Stomach (tissue), 9 donors: Measurements from ENCODE around the gene PRR12. TPM values are rescaled to one million over a fixed set of nuclear protein-coding genes. Genes with fewer than 3 reads are reported as not detected.
"Not testable (repeated sequence)": the region's sequence is repeated elsewhere in the genome, so short reads cannot be mapped to it uniquely, and the experiment has no call there.

Source experiments
- DNase-seq, 2 donors: peaks; one replicate each; pipeline versions ENCODE4 v3.0.0 to v3.0.0-alpha.2; 2013 to 2019
- H3K27ac ChIP-seq, 5 donors: fragments of 200-600 bp in 4 of 5; sonication (generic) in 4 of 5; one replicate each; pipeline ENCODE4 v1.5.1; 2013 to 2019; ENCODE audit warnings: mild to moderate bottlenecking in 1 of 5, moderate library complexity in 1 of 5
- H3K27me3 ChIP-seq, 3 donors: fragments of 200-600 bp; sonication (generic); one replicate each; pipeline ENCODE4 v1.5.1; 2017 to 2019; ENCODE audit warnings: mixed run types in 1 of 3
- H3K36me3 ChIP-seq, 4 donors: fragments of 200-600 bp; sonication (generic); 1 replicate in 3 of 4; 2 replicates in 1 of 4; pipeline ENCODE4 v1.5.1; 2016 to 2019
- H3K4me1 ChIP-seq, 4 donors: fragments of 200-600 bp; sonication (generic); one replicate each; pipeline ENCODE4 v1.5.1; 2016 to 2019
- H3K4me3 ChIP-seq, 4 donors: fragments of 200-600 bp; sonication (generic) in 3 of 4; one replicate each; pipeline ENCODE4 v1.5.1; 2016 to 2019; ENCODE audit warnings: mild to moderate bottlenecking in 1 of 4
- H3K9me3 ChIP-seq, 4 donors: fragments of 200-600 bp; sonication (generic); one replicate each; pipeline ENCODE4 v1.5.1; 2016 to 2019
- CTCF ChIP-seq, 7 experiments: fragments of 450-650 bp in 4 of 7; fragments of 200-600 bp in 3 of 7; sonication (generic) in 3 of 7; IDR thresholded peaks; one replicate each; pipeline ENCODE4 v1.5.1; 2016 to 2019; ENCODE audit warnings: antibody characterized with exemption in 7 of 7, control low read depth in 2 of 7, mild to moderate bottlenecking in 1 of 7
- EP300 ChIP-seq: sonication (generic); formaldehyde crosslinking; IDR thresholded peaks from one replicate; pipeline ENCODE4 v1.6.1; 2017; ENCODE audit warnings: antibody characterized with exemption
- POLR2A ChIP-seq, 4 donors: fragments of 450-650 bp; IDR thresholded peaks; one replicate each; pipeline ENCODE4 v1.6.1; 2016; ENCODE audit warnings: antibody characterized with exemption in 4 of 4, control low read depth in 2 of 4, mild to moderate bottlenecking in 1 of 4, moderate library complexity in 1 of 4
- POLR2AphosphoS5 ChIP-seq, 3 donors: sonication (generic); formaldehyde crosslinking; IDR thresholded peaks; one replicate each; pipeline ENCODE4 v1.6.1; 2016; ENCODE audit warnings: antibody characterized with exemption in 3 of 3
- WGBS, 5 donors: extraction: QIAGEN DNeasy Blood & Tissue Kit in 3 of 5; methylation state at CpG; one replicate each; pipeline versions ENCODE4 v1.1.5 to v1.1.7; 2013 to 2018; 5-methylcytosine and 5-hydroxymethylcytosine counted together
- intact Hi-C: fragments of 100-400 bp; cut with DNase I; formaldehyde crosslinking; loops from one replicate; pipeline ENCODE4 v1.15.1; 2023; ENCODE audit warnings: low total_unique reads
- polyA plus RNA-seq, 3 donors: library from polyadenylated mRNA; stranded (reverse); fragments of 200-250 nt; gene quantifications; one replicate each; pipeline ENCODE4 v1.2.3, GENCODE V29; 2013
- total RNA-seq, 5 donors: library from RNA; depleted of rRNA; stranded (reverse); fragments of >200 nt; gene quantifications; one replicate each; pipeline versions ENCODE4 v1.1.0 to v1.2.3, GENCODE V29; 2014 to 2016
- donor health status: healthy with polysubstance abuse.
- donor health status: Bipolar disorder and iron deficiency.
- donor health status: healthy.

The PRR12 gene
- total and polyA plus RNA-seq, 8 donors, result 3.1 to 88.3 (median 11.0) TPM

- no peak overlapping the region for H3K4me3 ChIP-seq
- H3K36me3 ChIP-seq, result peaks cover 44 to 83% (median 79%) of the 10 kb centered on the region in 4 donors
- H3K27me3 ChIP-seq, result no peaks in the 10 kb centered on the region
- H3K4me1 ChIP-seq, result peaks cover 0 to 30% (median 8%) of the 10 kb centered on the region in 4 donors
- H3K9me3 ChIP-seq, result no peaks in the 10 kb centered on the region
- TF ChIP-seq EP300 (no peak), POLR2A (IDR thresholded peaks at IDR 0.05) (no peak), POLR2AphosphoS5 (IDR thresholded peaks at IDR 0.05) (no peak), CTCF (IDR thresholded peaks at IDR 0.05) (no peak)
- H3K27ac ChIP-seq, result peak overlapping the region in 3 of 5 donors; percentile 7 to 47 (median 46)
- 61 to 83% (median 76%) methylated on average over 17 to 19 of the region's 19 CpGs for WGBS, 5 donors
- intact Hi-C loops, result no loop called here
- DNase-seq, result no peak
These were observed 23.3 kb downstream of the PRR12 start for GRCh38 chr19:49614096-49614833.

- H3K4me1 ChIP-seq, result peaks cover 0 to 30% (median 8%) of the 10 kb centered on the region in 4 donors
- intact Hi-C loops, result no loop called here
- H3K4me3 ChIP-seq, result no peak overlapping the region
- no peak overlapping the region for H3K27ac ChIP-seq
- no peak for DNase-seq
- 92 to 97% (median 96%) methylated on average over 23 of the region's 23 CpGs for WGBS, 5 donors
- H3K36me3 ChIP-seq, result peaks cover 45 to 83% (median 78%) of the 10 kb centered on the region in 4 donors
- no peaks in the 10 kb centered on the region for H3K9me3 ChIP-seq
- H3K27me3 ChIP-seq, result no peaks in the 10 kb centered on the region
- TF ChIP-seq POLR2A (IDR thresholded peaks at IDR 0.05) (no peak), CTCF (IDR thresholded peaks at IDR 0.05) (no peak), POLR2AphosphoS5 (IDR thresholded peaks at IDR 0.05) (no peak)
These were observed 24.9 kb downstream of the PRR12 start for GRCh38 chr19:49615861-49616260.

- H3K9me3 ChIP-seq, result no peaks in the 10 kb centered on the region
- intact Hi-C loops, result no loop called here
- DNase-seq, result no peak
- no peaks in the 10 kb centered on the region for H3K27me3 ChIP-seq
- TF ChIP-seq POLR2A (IDR thresholded peaks at IDR 0.05) (no peak), CTCF (IDR thresholded peaks at IDR 0.05) (no peak), POLR2AphosphoS5 (IDR thresholded peaks at IDR 0.05) (no peak), EP300 (no peak)
- H3K27ac ChIP-seq, result no peak overlapping the region
- H3K36me3 ChIP-seq, result peaks cover 49 to 83% (median 79%) of the 10 kb centered on the region in 4 donors
- no peak overlapping the region for H3K4me3 ChIP-seq
- H3K4me1 ChIP-seq, result peaks cover 0 to 30% (median 8%) of the 10 kb centered on the region in 4 donors
- WGBS, 5 donors, result 94 to 98% (median 96%) methylated on average over 7 of the region's 7 CpGs
These were observed 25.6 kb downstream of the PRR12 start for GRCh38 chr19:49616532-49616931.

- H3K27me3 ChIP-seq, result no peaks in the 10 kb centered on the region
- DNase-seq, result no peak
- no peak for TF ChIP-seq POLR2A (IDR thresholded peaks at IDR 0.05)
- TF ChIP-seq CTCF (IDR thresholded peaks at IDR 0.05), result no peak
- TF ChIP-seq POLR2AphosphoS5 (IDR thresholded peaks at IDR 0.05), result no peak
- no peak for TF ChIP-seq EP300
- H3K4me1 ChIP-seq, result peaks cover 0 to 27% (median 8%) of the 10 kb centered on the region in 4 donors
- H3K36me3 ChIP-seq, result peaks cover 53 to 87% (median 83%) of the 10 kb centered on the region in 4 donors
- no peaks in the 10 kb centered on the region for H3K9me3 ChIP-seq
- no peak overlapping the region for H3K27ac ChIP-seq
- WGBS, 5 donors, result 88 to 94% (median 92%) methylated on average over 7 of the region's 7 CpGs
- H3K4me3 ChIP-seq, result no peak overlapping the region
- intact Hi-C loops, result no loop called here
These were observed 26.0 kb downstream of the PRR12 start for GRCh38 chr19:49616945-49617344.

- intact Hi-C loops, H3K9me3 ChIP-seq, H3K27ac ChIP-seq, H3K4me3 ChIP-seq, DNase-seq, H3K27me3 ChIP-seq: not testable (repeated sequence)
- 89 to 95% (median 93%) methylated on average over 13 of the region's 13 CpGs for WGBS, 5 donors
- H3K4me1 ChIP-seq, result peaks cover 0 to 18% (median 4%) of the 10 kb centered on the region in 4 donors
- H3K36me3 ChIP-seq, result peaks cover 57 to 94% (median 90%) of the 10 kb centered on the region in 4 donors
These were observed 26.9 kb downstream of the PRR12 start for GRCh38 chr19:49617860-49618259.
